ACHN (cell line): ENCODE measurements around the gene HADH.

Experiments
- DNase-seq: peaks from one replicate; pipeline ENCODE4 v3.0.0-alpha.2; 2015
- in situ Hi-C: cut with HindIII; loops from 2 replicates; pipeline ENCODE4 v1.10.0; 2017; ENCODE audit warnings: low sequenced_read_pairs, low pct_ligation_motif_present, low pct_unique_long_range_greater_than_20kb

HADH gene

GRCh38 chr4:108018884-108019187 is 29.1 kb downstream of the HADH start:
- in situ Hi-C loops: no loop called here
- DNase-seq: no peak

DNA sequence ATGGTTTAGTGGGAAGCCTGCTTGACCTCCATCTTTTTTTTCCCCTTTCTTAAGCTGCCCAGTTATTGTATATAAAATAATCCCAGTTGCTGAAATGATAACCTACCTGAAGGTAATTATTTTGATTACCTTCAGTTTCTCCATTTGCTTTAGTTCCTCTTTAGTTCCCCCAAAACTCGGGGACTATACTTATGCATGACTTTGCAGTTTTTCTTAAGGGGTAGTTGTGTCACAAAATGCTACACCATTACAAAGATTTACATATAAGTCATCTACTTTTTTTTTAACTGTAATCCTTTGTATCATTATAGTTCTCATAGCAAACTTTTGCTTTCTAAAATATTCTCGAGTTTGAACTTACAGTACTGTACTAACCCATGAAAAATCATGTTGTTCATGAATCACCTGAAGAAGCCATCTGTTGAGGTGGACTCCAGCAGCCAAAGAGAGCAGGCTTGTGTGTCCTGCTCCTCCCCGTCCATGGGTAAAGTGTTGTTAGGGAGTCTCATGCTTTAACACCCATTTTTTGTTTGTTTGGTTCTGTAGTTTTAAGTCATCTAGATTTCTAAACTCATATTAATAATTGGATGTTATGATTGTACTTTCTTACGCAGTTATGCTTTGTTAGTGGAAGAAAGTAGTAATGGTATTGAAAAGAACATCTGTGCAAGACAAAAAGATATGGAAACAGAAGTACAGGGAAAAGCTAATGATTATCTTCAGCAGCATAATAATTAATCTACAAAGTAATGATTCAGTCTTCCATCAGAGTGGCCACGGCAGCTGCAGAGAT is 34.6 kb downstream of the HADH start:
- in situ Hi-C loops: no loop called here
- DNase-seq: peak; percentile 6

DNA sequence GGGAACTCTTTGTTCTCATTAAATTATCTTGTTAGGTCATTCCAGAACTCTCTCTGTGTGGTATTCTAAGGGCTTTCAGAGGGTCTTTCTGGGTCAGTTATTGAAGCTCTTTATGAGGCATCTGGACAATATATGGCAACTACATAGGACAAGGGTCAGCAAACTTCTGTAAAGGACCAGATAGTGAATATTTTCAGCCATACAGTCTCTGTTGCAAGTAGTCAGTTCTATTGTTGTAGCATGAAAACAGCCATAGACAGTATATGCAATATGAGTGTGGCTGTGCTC is 35.1 kb downstream of the HADH start:
- DNase-seq: no peak
- in situ Hi-C loops: no loop called here

- in situ Hi-C loops: no loop called here
- DNase-seq: no peak
These were observed 39.5 kb downstream of the HADH start for GRCh38 chr4:108029016-108029720.

DNA sequence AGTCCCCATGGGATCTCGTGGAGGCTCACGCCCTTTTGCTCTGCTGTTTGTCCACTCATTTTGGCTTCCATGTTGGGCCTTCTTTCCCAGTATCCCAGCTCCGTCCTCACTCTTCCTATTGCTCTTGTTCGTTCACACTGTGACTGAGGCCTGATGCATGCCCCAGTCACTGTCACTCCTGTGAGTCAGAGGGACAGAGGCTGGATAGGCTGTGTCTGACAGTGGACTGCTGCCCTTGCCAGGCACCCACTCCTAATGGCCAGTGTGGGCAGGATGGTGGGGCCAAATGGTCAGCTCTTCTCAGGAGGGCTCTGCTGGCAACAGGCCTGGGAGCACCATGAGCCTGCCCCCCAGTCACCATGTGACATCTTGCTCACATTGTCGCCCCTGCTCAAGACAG is 40.0 kb downstream of the HADH start:
- DNase-seq: no peak
- in situ Hi-C loops: no loop called here

DNA sequence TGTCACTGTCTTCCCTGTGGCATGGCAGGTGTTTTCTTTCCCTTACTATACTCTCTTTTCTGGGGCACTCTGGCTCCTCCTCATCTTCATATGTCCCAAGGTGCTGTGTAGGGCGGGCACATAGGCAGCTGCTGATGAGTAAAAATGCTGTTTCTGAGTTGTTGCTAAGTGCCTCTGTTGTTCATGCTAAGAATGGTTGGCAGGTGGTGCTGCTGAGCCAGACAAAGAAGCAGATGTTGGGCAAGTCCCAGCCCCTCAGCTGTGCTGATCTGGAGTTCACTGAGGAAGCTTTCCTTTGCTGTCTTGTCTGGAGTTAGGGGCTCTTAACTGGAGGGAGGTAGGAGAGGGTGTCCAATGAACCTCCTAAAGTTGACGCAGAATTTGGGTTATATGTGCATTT is 40.6 kb downstream of the HADH start:
- in situ Hi-C loops: no loop called here

GRCh38 chr4:108031427-108032083 is 41.9 kb downstream of the HADH start:
- DNase-seq: no peak
- in situ Hi-C loops: no loop called here

More for the DNA sequence above, 40.6 kb downstream of the HADH start:
- DNase-seq: peak; percentile 27

DNA sequence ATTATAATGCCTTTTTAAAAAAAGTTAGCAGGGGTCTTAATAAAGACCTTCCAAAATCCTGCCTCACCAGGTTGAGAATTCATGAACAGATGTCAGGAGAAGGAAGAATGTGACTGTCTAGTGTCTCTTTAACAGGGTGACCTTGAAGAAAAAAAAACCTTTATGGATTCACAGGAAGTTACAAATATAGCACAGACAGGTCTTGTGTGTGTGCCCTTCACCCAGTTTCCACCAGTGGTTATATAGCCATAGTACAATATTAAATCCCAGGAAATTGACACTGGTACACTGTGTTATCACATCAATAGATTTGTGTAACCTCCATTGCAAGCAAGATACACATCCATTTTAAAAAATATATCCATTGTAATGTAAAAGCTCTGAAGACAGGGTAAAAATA is 43.7 kb downstream of the HADH start:
- in situ Hi-C loops: no loop called here
- DNase-seq: no peak

DNA sequence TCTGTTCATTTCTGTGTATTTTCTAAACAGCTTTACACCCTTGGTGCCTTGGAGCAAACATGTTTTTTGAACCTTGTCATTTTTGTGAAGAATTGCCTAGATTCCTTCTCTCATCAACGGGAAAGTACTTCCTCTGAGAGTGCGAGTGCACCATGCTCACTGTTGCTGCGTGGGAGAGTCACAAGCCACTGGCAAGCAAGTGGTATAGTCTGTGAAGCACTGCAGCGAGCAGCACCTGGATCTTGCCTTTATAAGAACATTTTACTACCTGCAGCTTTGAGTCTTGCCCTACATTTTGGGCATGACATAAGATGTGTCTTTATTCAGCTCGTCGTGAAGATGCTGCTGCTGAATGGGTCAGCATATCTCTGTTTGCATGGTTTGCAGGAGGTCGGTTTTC is 44.9 kb downstream of the HADH start:
- no peak for DNase-seq
- in situ Hi-C loops: no loop called here

DNA sequence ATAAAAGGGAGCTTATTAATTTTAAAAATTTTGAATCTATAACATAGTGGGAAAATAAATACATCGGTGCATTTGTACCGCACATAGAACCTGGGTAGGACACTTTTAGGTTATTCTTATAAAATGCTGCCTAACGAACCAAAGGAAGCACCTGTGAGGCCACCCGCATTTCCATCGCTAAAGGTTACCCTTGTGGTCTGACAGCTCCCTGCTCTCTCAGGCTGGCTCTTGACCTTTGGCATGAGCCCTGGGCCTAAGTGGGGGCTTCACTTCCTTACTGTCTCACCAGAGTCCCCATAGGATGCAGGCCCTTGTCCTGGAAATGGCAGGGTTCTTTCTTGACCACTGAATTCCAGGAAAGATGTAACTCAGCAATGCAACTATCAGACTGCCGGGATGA is 46.0 kb downstream of the HADH start:
- in situ Hi-C loops: no loop called here

DNA sequence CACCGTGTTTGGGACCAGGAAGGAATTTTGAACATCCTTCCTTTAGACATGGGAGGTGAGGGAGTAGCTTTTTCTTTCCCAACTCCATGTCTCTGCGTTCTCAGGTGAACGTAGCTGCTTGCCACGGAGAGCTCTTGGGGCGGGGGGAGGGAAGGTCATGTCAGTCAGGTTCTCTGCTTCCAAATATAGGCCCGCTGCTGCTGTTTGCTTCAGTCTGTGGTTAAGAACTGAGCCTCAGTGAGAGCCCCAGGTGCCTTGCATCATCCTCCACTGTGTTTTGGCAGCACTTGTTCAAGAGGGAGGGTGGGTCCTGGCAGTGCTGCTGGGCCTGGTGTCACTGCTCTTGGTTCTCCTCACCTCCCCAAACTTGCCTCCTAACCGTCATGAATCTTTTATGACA is 46.5 kb downstream of the HADH start:
- in situ Hi-C loops: no loop called here
- DNase-seq: no peak

More for the DNA sequence above, 46.0 kb downstream of the HADH start:
- DNase-seq: no peak

DNA sequence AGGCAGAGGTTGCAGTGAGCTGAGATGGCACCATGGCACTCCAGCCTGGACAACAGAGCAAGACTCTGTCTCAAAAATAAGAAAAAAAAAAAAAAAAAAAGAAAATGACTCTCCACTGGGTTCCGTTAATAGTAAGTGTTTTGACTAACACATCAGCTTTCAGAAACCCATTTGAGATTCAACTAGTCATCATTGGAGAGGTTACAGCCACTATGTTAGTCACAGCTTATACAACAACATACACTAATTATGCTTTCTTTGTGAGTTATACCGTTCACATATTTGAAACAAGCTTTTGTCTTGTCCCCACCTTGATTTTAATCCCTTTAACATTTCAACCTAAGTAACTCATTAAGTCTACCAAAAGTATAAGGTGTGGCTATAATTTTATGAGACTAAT is 48.2 kb downstream of the HADH start:
- in situ Hi-C loops: no loop called here
- no peak for DNase-seq

- in situ Hi-C loops: no loop called here
- no peak for DNase-seq
These were observed 53.2 kb downstream of the HADH start for GRCh38 chr4:108042927-108043326.

DNA sequence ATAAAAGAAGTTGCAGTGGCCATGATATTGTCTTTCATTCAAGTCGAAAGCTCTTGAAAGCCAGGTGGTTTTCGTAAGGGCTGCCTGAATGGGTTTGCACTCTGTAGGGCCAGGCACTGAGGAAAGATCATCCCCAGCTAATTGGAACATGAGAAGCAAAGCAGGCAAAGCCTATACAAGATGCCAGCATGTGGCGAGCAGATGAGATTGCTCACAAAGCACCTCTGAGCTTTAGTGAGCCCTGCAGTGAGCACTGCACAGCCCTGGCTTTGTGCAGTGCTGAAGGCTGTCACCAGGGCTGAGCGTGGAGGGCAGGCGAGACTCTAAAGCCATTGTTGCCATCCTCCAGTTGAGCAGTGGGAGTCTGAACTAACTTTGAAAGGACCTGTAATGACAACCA is 53.8 kb downstream of the HADH start:
- in situ Hi-C loops: no loop called here
- DNase-seq: no peak

DNA sequence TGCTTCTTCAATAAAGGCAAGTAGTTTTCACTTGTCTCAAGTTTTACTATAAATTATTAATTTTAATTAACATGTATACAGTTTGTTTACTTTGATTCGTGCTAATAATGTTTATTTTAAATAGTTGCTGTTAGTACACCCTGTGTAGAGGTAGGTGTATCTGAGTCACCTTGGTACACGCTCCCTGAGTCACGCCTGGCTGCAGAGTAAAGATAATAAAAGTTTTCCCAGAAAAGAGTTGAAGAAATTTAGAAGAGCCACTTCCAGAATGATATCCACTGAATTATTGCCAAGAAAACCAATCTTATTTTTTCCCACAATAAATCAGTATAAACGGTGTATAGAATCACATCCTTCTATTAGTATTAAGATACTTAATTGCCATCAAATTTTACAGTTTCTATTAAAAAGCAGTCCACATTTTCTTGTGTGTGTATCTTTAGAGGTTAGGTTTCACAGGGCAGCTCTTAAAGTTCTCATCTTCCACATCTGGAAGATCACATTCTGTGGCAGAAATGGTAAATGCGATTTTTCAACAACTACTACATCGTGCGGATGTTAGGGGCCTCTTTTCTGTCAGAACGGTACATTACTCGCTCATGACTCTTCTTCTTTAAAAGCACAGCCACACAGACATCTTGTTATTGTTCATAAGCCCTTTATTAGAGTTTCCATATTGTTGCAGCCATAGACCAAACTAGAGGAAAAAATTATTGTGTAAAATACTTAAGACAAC is 55.4 kb downstream of the HADH start:
- in situ Hi-C loops: no loop called here
- DNase-seq: no peak

DNA sequence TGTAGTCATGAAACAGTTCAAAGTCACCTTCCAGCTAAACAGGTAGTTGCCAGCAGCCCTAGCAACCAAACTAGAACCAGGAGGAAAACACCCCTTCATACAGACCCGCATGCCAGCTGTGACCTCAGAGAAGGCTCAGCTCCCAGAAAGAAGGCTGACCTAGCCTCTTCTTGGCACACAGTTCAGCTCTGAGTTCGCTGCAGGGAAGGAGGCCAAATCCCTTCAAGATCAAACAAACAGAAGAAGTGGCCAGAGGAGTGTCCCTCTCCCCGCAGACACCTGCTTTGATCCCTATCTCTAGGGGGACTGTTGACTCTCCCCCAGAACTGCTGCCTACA is 56.0 kb downstream of the HADH start:
- in situ Hi-C loops: no loop called here
- DNase-seq: no peak

GRCh38 chr4:108047199-108047598 is 57.5 kb downstream of the HADH start:
- in situ Hi-C loops: no loop called here
- DNase-seq: no peak

DNA sequence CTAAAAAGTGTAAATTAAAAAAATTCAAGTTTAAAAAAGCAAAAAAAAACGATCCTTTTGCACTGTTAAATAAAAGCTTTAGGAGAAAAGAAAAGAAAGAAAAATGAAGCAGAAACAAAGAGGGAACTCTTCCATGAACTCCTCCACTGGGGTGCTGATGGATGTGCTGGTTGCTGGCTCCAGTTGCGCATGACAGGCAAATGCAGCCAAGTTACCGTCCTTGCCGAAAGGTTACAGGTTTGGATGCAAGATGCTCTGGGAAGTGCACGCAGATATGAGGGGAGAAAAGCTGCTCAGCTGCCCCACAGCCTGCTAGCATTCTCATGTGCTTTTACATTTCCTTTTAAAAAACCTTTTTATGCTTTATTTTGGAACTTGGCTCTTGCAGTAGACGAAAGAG is 58.5 kb downstream of the HADH start:
- in situ Hi-C loops: no loop called here
- DNase-seq: no peak

- in situ Hi-C loops: no loop called here
These were observed 59.3 kb downstream of the HADH start for GRCh38 chr4:108048997-108049396.

DNA sequence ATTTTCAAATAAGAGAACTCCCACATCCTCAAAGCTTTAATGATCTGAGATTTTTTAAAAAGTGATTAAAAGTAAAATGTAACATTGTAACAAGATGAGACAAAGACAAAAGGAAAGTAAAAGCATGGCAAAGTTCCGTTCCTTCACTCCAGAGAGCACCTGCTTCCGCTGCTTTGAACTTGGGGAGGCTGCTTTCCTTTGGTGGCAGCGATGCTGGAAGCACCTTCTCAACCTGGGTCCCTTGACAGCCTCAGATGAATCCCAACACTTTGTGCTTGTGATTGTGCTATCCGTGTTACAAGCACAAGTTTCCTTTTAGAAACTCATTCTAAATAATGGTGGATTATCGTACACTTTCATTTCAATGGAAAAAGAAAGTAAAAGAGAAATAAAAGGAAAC is 59.7 kb downstream of the HADH start:
- DNase-seq: no peak

More at GRCh38 chr4:108048997-108049396, 59.3 kb downstream of the HADH start:
- DNase-seq: no peak

More for the DNA sequence above, 59.7 kb downstream of the HADH start:
- in situ Hi-C loops: no loop called here
